ENCODE results near the gene RUSF1. TPM values are rescaled to one million over a fixed set of nuclear protein-coding genes. Genes with fewer than 3 reads are reported as not detected.

The RUSF1 gene
- total and polyA plus RNA-seq, 9 of the 15 experiments (the other 6 are each of a cell fraction or from before 2014, with no cell fraction given), result 0.80 to 52.8 (median 27.6) TPM

DNA sequence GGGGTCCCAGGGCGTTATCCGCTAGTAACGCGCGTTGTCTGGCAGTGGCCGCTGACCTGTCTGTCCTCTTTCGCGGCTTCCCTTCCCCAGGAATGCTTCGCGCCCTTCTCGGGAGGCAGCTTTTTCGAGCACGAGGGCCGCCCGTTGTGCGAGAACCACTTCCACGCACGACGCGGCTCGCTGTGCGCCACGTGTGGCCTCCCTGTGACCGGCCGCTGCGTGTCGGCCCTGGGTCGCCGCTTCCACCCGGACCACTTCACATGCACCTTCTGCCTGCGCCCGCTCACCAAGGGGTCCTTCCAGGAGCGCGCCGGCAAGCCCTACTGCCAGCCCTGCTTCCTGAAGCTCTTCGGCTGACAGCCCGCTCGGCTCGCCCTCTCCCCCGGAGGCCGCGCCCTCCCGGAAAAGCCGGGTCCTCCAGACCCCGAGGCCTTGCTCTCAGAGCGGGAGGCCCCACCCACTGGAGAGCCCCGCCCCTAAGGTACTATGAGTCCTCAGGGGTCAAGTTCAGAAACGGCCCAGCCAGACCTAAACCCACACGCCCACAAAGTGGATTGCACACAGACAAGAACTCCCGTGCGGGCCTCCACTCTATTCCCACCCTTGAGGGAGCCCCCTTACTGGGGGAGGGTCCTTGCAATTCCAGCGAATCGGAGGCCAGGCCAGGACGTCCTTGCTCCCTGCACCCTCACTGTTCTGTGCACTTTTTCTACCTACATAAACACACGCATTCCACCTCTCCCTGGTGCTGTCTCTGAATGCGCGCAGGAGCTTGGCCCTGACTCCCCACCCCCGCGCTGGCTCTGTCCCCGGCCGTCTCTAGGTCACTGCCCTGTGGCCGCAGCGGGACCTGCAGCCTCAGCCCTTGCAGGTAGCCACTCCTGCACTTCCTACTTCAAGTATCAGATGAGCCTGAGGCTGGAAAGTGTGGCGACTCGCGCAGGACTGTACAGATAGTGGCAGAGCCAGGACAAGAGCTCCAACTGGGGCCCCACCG is 30.7 kb downstream of the RUSF1 start (continued):
- TF ChIP-seq MECOM (CRISPR knock-in tag; IDR thresholded peaks at IDR 0.05), result no peak
- TF ChIP-seq MCM3 (IDR thresholded peaks at IDR 0.05), result no peak
- TF ChIP-seq GATAD2B (IDR thresholded peaks at IDR 0.05; ENCODE audit: borderline replicate concordance), result no peak
- no peak for TF ChIP-seq KLF1 (tag; IDR thresholded peaks at IDR 0.05)
- TF ChIP-seq E2F8 (IDR thresholded peaks at IDR 0.05; ENCODE audit: low read depth, partially characterized antibody), result peak; percentile 32
- no peak for TF ChIP-seq ZFP36 (IDR thresholded peaks at IDR 0.05; ENCODE audit: low read depth, low read length, partially characterized antibody)
- TF ChIP-seq ZNF124 (CRISPR knock-in tag; IDR thresholded peaks at IDR 0.05), result no peak
- no peak for TF ChIP-seq DLX4 (CRISPR knock-in tag; IDR thresholded peaks at IDR 0.05)
- TF ChIP-seq, protein P1, sequence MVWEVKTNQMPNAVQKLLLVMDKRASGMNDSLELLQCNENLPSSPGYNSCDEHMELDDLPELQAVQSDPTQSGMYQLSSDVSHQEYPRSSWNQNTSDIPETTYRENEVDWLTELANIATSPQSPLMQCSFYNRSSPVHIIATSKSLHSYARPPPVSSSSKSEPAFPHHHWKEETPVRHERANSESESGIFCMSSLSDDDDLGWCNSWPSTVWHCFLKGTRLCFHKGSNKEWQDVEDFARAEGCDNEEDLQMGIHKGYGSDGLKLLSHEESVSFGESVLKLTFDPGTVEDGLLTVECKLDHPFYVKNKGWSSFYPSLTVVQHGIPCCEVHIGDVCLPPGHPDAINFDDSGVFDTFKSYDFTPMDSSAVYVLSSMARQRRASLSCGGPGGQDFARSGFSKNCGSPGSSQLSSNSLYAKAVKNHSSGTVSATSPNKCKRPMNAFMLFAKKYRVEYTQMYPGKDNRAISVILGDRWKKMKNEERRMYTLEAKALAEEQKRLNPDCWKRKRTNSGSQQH (CRISPR knock-in tag; IDR thresholded peaks at IDR 0.05), result no peak
- TF ChIP-seq POLR2AphosphoS2 (IDR thresholded peaks at IDR 0.05; ENCODE audit: low read length), result no peak
- TF ChIP-seq RBM39 (optimal IDR thresholded peaks at IDR 0.05; ENCODE audit: low read depth, low read length), result no peak
- no peak for TF ChIP-seq RFX5 (IDR thresholded peaks at IDR 0.05; ENCODE audit: low read depth, low read length)
- TF ChIP-seq PCBP1 (IDR thresholded peaks at IDR 0.05; ENCODE audit: low read depth, low read length, poor library complexity, severe bottlenecking), result no peak
- TF ChIP-seq ZNF780A (CRISPR knock-in tag; IDR thresholded peaks at IDR 0.05), result no peak
- 0 out of 4 replicates have a peak, but pooled peaks have one; percentile 13 to 18 for TF ChIP-seq TRIM24 (IDR thresholded peaks at IDR 0.05)
- TF ChIP-seq MCM2 (IDR thresholded peaks at IDR 0.05; ENCODE audit: low read depth), result no peak
- TF ChIP-seq ZNF436 (CRISPR knock-in tag; IDR thresholded peaks at IDR 0.05), result no peak
- TF ChIP-seq ZBTB7A (IDR thresholded peaks at IDR 0.05; ENCODE audit: borderline replicate concordance, control insufficient read depth, low read depth, low read length), result peak; percentile 75; the same call in 1 of the 2 replicates
- no peak for TF ChIP-seq BRCA1 (IDR thresholded peaks at IDR 0.05)
- no peak for TF ChIP-seq BRCA1 (CRISPR knock-in tag; IDR thresholded peaks at IDR 0.05)
- 0 out of 4 replicates have a peak, but pooled peaks of 1 of the 2 experiments have one; percentile 31 for TF ChIP-seq MLX (CRISPR knock-in tag; conservative IDR thresholded peaks at IDR 0.05)
- TF ChIP-seq CSDE1 (IDR thresholded peaks at IDR 0.05), result no peak
- no peak for TF ChIP-seq ZZZ3 (IDR thresholded peaks at IDR 0.05)
- peak; percentile 40; the same call in 1 of the 2 replicates for TF ChIP-seq LEF1 (IDR thresholded peaks at IDR 0.05)

Data from K562 (cell line).